Smooth muscle cell of the brain vasculature (primary cell): ENCODE measurements around the gene TGFA.

Experiments
- DNase-seq: peaks from one replicate; pipeline ENCODE4 v3.0.0-alpha.2; 2012; ENCODE audit warnings: low read depth, low spot score

Gene TGFA

GRCh38 chr2:70463997-70464396, 89.6 kb downstream of the TGFA start:
- DNase-seq = no peak

DNA sequence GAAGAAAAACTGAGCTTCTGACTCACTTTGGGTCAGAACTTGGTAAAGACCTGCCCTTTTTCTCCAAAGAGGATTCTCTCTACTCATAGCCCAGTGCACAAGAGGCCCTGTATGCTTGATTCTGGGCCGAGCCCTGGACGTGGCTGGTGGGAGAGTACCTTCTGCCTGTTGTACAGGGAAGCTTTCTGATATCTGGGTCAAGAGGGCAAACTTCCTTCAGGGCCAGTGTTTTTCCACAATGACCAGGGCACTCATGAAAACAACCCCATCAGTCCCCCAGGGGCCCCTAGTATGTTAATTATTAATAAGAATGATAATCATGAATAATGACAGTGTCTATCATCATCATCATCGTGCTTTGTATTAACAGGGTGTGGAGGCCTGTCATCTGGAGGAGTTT, 90.0 kb downstream of the TGFA start:
- DNase-seq = no peak

- DNase-seq = no peak
Observed at GRCh38 chr2:70461981-70462876, 91.4 kb downstream of the TGFA start.

DNA sequence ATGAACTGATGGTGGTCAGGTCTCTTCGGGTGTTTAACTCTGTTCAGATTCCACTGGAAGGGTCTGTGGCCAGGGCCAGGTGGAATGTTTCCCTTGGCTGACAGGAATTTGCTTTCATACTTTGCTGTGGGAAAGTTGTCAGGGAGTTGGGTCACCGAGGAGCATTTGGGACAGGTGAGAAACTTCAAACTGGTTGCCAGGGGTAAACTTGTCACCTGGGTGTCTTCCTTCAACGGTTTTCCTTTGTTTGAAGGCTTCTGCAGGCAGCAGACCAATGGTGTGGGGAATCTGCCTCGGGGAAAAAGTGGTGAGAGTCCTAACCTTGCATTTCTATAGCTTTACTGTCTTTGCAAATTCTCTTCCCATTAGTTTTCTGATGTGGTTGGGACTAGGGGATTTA, 92.2 kb downstream of the TGFA start:
- DNase-seq = no peak

DNA sequence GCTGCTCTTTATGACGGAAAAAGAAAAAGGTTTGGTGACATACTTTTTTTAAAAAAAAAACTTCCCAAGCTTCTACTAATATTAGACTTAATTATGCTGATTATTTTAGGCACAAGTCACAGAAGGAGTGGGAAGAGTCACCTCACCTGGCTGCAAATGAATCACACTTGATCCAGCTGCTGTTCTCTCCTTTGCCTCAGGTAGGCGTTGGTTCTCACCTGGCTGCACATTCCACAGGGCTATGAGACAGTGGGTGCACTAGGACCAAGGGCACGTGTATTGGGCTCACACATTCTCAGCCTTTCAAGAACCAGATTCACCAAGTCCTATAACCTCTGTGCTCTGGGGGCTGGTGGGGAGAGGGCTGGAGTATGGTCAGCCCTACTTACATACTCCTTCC, 93.3 kb downstream of the TGFA start:
- DNase-seq = no peak

GRCh38 chr2:70458661-70459060, 95.0 kb downstream of the TGFA start:
- DNase-seq = no peak

DNA sequence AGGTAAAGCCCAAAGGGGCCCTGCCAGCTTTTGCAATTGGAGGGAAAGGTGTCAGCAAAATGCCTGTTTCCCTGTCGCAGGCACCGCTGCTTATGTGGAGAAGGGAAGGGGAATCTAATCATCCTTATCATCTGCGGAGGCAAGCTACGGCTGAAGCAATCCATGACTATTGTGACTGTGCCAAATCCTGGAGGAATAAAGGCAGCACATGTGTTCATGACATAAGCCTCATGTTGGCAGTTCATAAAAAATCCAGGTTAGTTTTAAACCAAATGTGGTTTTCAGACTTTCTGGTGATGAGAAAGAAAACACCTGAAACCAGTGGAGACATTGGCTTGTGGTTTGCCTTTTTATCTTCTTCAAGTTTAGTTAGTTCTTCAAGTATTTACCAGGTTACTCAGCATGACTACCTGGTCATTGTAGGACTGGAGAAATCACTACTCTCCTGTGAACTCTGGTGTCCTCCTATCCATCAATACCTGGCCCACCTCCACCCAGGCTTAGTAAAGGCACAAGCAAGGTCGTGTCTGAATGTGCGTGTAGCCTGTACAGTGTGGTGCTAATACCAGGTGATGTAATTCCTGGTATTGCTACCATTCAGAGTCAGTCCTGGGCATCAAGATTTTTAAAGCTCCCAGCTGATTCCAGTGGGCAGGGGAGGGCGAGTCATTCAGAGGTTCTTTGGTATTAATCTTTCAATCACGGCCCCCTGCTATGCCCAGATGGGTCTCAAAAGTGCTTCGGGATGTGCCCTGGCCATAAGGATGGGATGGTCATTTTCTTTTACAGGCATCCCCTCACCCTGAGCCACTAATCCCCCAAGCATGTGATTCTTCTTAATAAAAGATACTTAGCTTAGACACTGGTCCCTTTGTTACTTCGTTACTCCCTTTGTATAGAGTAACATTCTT, 96.8 kb downstream of the TGFA start:
- DNase-seq = no peak

DNA sequence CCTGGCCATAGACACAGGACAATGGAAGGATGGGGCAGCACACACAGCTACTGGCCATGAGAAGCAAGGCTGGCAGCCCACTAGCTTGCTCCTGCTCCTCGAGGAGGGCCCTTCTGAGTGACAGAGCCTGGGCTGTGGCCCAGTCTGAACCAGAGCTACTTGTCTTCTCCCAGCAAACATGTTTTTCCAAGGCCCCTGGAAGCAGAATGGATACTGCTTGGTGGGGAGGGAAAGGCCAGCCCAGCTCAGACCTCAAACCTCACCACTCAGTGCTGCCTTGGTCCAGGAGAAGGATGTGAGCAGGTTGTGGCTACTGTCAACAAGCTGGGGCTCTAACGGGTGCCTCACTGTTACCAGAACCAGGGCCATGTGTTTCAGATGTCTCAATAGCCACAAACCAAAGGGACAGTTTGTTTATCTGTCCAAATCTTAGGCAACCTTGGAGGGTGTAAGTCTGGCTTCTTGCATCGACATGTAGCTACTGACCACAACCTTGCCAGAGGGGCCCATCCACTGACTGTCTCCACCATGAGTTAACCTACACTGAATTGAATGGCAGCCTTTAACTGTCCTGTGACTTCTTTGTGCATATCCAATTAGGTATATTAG, 98.6 kb downstream of the TGFA start:
- DNase-seq = no peak

DNA sequence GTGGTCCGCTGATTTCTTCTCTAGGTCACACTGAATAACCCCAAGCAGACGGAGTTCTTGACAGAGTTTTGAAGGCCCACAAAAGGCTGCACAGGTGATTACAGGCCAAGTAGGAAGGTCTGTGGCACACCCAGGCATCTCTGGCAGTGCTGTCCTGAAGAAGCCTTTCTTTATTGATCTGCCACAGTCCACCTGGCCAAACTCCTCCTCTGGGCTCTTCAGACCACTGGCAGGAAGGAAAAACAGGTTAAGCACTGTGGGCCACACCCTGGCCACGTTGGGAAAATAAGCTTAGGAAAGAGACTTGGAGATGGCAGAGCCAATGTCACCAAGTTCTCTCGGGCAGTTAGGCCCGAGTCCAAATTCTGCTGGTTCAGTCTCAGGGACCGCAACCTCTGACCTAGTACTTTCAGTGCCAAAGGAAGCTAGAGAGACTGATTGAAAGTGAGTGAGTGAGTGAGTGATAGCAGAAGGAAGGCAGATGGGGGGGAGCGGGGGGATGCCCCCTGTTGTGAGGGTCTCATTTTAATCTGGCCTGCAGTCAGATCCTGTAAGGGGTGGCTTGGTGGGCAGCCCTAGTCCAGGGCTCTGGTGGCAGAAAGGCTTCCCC, 102.9 kb downstream of the TGFA start:
- no peak for DNase-seq

DNA sequence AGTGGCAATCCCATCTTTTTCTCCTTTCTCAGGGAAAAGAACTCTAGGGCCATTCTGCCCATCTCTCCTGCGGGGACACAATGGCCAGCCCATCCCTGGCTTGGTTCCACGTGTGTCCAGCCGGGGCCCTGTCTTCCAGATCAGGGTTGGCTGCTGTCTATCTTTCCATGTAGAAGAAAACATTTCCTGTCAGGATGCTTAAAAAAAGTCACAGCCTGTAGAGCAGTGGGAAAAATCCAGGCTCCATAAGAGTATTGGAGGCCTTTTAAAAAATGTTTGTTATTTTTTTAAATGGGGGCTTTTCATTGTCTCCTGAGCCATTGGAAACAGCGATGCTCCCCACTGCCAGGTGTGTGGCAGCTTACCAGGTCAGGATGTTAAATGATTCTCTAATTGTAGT, 105.6 kb downstream of the TGFA start:
- DNase-seq = no peak

GRCh38 chr2:70443726-70444125, 109.9 kb downstream of the TGFA start:
- DNase-seq = no peak

DNA sequence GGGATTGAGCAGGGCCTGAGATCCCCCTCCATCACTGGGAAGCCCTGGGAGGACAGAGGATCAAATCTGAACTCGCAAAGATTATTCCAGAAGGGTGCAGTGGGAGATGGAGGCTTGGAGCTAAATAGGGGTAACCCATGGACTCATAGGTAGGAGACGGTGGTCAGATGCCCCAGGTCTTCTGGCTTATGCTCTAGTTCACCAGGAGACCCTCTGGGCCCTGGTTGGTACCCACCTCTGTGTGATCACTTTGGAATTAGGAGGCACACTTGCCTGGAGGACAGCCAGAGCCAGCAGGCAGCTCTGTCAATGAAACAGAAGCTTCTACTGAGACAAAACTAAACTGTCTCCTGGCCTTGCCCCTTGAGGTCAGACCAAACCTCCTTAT, 110.6 kb downstream of the TGFA start:
- DNase-seq = no peak

DNA sequence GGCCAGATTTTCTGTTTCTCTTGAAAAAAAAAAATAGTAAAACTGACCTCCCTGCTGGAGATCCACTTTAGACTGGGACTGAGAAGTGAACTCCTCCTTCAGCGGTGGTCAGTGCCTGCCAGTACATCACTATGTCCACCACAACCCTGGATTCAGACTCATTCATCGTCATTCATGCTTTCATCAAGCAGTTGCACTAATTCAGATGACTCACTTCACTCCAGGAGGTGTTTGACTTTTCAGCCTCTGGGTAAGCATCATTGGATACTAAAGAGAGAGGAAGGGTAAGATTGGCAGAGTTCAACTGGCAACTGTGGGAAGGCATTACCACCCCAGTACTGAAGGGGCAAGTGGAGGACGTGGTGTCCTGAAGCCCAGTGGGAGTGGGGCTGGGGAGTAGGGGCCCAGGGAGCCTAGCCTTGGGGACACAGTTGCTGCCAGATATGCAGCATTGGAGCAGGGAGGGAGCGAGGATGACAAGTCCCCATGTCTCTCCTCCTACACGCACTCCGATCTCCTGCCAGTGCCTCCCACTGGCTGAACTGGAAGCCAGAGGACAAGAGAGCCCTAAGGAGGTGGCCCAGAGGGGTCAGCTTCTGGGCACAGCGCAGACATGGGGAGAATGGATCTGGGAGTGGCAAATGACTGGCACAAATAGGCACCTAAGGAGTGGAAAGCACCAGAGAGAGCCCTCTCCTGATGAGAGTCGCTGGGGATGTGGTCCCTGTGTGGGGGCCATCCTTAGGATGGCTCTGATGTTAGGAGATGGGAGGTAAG, 111.1 kb downstream of the TGFA start:
- DNase-seq = no peak

DNA sequence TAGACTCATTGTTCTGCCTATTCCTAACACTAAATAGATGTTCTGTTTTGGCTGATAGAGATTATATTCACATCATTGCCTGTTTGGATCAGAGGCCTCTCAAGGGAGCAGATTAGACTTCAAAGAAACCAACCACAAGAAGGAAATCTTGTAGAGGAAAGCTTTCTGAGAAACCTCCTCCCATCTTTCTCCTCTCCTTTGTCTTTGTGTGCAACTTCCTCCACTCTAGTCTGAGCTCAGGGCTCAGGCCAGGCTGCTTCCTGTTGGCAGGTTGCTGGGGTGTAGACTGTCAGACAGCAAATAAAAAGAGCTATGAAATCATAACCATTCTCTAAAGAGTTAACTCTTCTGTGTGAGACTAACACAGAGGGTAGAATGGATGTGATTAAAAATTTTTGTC, 113.0 kb downstream of the TGFA start:
- no peak for DNase-seq

DNA sequence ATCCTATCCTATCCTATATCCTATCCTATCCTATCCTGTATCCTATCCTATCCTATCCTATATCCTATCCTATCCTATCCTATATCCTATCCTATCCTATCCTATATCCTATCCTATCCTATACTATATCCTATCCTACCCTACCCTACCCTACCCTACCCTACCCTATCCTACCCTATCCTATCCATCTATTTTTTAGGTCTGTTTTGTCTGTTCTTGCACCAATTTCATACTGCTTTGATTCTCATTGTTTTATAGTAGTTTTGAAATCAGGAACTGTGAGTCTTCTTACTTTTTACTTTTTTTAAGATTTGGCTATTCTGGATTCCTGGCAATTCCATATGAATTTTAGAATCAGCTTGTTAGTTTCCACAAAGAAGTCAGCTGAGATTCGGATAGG, 118.5 kb downstream of the TGFA start:
- DNase-seq = no peak

- DNase-seq = no peak
Observed at GRCh38 chr2:70433315-70433714, 120.3 kb downstream of the TGFA start.

DNA sequence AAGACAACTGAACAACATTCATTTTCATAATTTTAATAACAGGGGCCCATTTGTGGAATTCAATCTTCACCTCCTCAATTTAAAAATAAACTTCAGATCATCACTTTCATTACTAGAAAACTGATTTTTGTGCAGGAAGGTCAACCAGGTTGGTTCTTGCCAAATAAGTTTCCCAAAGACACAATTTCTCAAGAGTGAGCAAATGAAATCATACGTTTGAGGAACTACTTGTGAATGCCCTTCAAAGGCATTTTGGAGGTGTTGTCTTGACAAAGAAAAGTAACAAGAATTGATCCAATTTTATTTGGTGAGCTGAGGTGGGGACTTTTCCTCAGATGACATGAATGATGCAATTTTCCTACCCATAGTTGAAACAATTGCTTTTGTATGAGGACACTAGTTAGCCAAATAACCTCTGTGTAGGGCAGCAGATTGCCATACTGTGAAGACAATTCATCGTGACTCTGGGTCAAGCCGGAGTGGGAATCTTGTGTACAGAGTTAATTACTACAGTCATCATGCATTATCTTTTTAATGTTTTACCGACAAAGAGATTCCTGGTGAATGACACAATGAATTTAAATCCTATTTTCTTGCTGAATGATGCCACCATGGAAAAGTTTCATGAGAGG, 121.8 kb downstream of the TGFA start:
- no peak for DNase-seq

- no peak for DNase-seq
Observed at GRCh38 chr2:70426341-70426740, 127.3 kb downstream of the TGFA start.

DNA sequence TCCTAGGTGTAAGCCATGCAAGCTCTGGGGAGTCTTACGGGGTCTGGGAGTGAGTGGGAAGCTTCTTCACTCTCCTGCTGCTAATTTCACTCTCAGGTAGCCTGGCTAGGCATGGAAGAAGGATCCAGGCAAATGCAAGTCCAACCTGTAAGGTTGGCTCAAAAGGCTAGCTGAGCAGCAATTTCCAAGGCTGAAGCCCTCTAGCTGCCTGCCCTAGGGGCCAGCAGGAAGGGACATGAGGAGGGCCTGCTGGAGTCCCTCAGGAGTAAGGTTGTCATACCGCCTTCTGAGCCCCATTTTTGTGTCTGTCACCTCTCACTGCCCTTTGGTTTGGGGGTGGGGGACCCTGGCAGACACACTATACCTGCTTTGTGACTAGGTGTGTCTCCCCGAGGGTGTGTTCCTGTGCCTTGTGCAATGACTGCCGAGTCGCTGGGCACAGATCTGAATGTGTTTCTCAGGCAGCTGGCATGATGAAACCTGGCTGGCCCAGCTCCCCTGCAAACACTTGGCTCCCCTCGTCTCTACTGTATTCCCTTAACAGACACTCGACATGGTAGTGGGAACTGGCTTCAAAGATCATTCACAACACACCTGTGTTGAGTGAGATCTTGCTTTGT, 127.8 kb downstream of the TGFA start:
- DNase-seq = no peak

DNA sequence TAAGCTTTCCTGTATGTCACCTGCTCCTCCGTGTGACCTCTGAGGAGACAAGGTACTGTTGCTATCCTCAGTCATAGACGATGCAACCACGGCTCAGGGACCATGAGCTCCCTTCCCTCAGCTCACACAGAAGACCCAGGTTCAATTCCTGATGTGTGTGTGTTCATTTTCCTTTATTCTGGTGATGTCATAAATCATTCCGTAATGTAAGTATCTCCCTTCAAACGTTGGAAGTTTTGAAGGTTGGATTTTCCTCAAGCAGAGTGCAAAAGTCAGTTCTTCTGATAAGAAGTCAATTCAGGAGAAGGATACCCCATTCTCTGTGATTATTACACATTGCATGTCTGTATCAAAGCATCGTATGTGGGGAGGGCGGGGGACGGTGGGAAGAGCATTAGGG, 132.9 kb downstream of the TGFA start:
- no peak for DNase-seq
